GM21447 (cell line): ENCODE data around the gene HAAO.

Experiments
- ATAC-seq: cut with Tn5 transposase; IDR thresholded peaks from one replicate; pipeline ENCODE4 v1.9.1; 2021; ENCODE audit not compliant: unreplicated experiment

Gene HAAO

DNA sequence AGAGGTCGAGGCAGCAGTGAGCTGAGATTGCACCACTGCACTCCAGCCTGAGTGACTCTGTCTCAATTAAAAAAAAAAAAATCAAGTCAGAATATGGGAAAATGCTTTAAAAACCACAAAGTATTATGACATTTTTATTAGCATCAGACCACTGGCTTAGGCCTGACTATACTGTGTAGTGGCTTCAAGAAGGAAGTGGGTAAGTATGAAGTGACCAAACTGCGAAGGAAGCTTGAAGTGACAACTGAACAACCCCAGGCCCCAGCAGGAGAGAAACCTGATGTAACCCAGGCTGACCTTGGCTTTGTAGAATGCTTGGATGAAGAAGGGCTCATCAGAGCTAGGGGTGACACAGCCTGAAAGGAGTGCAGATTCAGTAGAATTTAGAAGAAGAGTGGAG lies 21.4 kb upstream of the HAAO start:
- ATAC-seq: no peak

DNA sequence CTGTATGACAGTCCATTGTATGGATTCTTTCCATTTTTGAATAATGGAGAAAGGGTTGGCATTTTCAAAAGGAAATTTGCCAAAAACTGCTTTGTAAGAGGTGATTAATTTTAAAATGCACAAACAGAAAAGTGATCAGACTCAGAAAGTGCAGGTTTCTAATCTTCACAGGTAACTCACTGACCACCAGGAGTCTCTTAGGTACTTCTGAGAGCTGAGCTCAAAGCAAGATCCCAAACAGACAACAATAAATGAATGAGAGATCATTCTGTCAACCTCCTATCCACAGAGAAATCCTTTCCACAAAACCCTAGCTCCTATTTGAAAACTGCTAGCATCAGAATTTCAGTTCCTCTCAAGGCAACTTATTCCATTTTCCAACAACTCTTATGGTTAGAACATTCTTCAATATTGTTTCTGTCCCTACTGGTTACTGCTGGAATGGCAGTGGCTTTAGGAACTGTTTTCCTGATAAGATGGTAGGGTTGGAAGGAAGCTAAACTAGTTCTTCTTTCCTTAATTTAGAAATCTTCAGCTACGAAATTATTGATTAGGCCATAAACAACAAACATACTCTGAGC lies 20.6 kb upstream of the HAAO start:
- ATAC-seq: no peak

DNA sequence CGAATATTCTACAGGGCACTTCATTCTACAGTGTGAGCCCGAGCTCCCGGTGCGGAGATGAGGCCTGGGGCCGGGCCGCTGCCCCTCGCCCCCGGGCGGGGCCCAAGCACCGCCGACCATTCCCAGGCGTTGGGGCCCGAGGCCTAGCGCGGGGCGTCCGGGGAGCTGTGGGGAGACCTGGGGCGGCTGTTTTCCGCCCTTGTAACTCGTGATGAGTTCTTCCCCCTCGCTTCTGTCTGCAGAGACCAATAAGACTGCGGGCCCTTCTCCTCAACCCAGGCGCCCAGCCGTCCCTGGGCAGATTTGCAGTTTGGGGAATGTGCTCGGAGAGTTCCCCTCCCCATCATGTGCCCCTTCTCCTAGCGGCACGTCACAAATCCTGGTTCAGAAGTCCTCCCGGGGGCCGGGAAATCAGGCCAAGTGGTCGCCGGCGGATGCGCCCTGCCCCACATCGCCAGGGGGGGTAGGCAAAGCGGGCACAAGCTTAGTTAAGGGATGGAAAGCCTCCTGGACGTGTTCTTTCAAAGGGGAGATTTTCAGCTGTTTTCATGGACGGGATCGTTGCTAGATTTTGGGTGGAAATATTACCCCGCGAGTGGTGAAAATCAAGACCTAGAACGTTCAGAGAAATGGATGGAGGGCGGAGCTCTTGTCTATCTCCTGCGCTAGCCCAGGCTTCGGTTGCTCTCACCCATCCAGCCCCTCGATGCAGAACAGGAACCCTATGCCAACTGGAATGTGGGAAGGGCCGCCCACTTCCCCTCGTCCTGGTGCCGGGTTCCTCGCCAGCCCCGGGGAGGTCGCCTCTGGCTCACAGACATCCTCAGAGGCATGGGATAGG lies 18.8 kb upstream of the HAAO start:
- ATAC-seq: peak; percentile 16

DNA sequence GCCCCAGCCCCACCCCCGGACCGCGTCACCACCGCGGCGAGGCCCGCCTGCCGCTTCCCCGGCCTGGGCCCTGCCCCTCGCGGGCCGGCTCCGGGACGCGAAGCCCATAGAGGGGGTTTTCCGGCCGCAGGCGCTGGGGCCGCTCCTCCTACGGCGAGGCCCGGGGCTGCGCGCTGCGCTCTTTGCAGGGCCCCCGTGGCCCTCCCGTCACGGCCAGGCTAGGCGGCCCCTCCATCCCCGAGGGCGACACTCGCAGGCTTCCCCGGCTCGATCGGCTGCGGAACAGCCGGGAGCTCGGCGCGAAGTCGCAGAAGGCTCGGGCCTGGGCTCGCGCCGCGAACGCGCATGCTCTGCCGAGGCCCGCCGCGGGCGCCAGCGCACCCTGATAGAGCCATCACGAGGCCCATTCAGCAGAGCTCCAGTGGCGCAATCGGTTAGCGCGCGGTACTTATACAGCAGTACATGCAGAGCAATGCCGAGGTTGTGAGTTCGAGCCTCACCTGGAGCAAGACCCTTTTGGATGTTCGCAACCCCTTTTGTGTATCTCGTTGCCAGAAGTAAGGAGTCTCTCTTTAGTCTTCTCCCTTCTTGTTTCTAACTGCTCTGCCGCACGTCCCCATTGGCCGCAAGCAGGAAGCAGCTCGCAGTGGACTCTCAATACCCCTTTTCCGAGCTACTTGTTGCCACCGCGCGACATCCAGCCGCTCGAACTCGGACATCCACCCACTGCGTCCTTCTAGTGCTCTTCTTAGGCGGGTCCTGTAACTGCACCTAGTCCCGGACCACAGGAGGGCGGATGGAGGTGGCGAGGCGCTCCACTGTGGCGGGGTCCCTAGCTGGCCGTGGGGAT lies 18.0 kb upstream of the HAAO start:
- ATAC-seq: peak; percentile 62

DNA sequence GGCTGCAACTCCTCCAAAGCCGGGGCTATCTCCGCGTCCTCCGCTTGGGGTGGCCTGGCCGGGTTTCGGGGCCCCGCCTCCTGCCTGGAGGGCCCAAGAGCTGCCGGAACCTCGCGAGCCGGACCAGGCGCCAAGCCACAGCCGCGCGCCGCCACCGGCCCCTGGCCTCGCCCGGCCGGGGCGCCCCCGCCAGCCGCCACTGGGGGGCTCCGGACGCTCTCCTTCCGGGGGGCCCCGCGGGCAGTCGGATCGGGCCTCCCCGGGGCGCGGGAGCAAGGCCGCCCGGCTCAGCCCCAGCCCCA lies 17.4 kb upstream of the HAAO start:
- peak; percentile 40 for ATAC-seq

DNA sequence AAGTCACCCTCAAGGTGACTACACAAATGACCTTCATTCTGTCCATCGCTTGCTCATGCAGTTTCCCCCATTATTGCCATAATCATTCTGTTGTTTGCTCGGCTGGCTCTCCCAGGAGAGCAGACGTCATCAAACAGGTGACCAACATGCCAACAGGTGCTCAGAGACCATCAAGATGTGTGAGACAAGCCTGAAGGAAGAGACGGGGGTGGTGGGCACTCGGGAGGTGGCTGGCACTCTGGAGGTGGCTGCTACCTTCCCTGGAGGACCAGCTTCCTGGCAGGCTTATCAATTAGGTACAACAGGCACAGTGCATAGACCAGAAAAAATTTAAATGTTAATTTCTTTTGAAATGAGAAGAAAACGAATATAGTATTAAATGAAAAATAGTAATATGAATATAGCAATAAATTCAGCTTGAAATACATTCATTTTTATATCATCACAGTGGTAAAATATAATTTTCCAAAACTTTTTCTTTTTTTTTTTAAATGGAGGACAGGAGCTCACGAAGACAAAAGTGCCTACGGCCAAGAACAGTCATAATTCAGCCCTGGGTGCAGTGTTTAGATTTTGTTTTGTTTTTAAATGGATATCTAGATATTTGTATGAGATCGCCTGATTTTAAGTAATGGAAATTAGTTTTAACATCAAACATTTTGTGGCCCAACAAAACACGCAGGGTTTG lies 16.9 kb upstream of the HAAO start:
- ATAC-seq: no peak

DNA sequence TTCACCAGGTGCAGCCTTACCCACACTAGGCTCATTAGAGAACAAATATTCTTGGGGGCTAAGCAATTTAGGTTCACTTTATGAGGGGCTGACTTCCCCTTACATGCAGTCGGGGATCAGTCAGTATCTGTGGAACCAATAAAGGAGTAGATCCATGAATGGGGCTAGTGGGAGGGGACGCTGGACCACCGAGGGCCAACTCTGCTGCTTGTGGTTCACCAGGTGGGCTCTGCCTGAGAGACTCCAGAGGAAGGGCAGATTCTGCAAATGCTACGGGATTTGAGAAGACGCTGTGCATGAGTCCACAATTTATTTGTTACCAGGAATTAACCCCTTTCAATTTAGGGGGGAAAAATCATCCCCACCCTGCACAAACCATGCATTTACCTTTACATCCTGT lies 15.9 kb upstream of the HAAO start:
- ATAC-seq: no peak

DNA sequence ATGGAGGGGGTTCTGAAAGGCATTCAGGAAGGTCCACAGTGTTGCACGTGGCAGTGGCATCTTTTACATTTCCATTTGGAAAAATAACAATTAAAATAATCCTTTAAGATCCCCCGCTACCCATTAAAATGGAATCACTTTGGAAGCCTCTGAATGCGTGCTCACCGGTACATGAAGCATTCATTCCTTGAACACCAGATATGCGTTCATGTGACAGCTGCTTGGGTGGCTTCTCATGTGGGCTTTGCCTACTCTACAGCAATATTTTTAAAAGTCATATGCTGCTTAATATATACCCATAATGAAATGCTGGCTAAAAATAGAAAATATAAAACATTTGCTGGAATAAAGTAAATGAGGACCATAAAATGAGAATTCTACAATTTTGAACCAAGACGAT lies 14.4 kb upstream of the HAAO start:
- no peak for ATAC-seq

DNA sequence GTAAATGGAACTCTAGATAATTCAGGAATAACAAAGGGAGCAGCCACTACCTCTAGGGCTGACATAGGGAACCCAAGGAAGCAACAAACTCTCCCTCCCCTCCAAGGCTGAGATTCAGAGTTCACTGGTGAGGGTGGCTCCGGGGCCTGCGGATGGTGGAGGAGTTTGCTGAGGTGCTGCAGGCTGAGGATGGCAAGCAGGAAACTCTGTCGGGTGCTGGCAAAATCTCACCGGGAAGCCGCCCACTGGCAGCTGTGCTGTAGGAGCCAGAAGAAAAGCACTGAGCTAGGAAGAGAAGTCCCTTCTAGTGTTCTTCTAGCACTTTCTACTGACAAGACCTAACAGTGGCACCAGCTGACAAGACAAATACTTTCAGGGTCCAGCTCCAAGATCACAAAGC lies 12.5 kb upstream of the HAAO start:
- ATAC-seq: no peak

DNA sequence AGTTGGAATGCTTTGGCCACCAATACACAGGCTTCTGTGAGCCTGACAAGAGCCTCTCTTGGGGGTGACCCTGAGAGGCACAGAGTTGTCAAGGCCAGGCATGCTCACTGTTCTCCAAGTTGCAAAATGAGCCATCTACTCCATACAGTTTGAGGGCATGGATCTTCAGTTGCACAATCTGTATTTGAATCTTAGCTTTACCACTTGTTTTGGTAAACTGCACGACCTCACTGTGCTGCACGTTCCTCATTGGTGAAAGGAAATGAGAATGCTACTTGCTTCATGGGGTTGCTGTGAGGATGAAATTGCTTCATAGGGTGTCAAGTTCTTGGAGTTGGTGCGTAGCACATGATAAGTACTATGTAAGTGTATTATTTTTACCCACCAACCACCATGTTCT lies 12.0 kb upstream of the HAAO start:
- ATAC-seq: no peak

DNA sequence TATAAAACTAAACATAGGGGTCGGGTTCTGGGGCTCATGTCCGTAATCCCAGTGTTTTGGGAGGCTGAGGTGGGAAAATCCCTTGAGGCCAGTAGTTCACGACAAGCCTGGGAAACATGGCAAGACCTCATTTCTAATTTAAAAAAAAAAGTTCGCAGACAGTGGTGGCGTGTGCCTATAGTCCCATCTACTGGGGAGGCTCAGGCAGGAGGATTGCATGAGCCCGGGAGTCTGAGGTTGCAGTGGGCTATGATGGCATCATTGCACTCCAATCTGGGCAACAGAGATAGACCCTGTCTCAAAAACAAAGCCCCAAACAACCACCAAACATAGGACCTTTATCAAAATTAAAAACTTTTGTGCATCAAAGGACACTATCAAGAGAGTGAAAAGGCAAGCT lies 9.8 kb upstream of the HAAO start:
- no peak for ATAC-seq

DNA sequence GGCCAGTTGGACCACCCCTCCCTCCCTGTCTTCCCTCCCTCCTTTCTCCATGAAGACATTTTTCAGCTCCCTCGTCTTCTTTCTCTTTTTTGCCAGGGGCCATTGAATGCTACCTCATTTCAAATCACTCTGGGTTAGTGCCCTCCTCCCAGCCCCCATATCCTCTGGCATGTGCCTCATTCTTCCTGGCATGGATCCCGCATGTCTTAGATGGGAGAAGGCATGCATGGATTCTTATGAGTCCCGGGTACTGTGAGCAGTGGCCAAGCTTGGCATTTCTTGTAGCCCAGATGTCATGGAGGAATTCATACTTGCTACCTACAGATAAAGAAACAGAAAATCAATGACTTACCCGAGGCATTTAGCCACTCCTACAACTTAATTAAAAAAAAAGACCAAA lies 9.0 kb upstream of the HAAO start:
- no peak for ATAC-seq

DNA sequence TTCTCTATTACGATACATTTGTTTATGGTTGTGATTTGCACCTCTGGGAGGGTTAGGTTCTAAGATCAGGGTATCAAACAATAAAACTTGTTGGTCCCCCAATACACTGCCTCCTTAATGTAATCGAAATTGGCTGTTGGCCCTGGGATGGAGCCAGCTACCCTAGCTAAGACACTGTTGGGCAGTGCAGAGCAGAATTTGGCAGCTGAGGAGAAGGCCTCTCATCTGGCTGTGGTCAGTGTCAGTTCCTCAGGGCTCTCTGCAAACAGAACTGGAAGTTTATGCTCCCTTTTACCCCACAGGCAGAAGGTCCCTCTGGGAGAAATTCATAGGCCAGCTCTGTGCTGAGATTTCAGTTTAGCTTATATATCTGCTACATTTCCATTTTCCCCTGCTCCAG lies 8.6 kb upstream of the HAAO start:
- no peak for ATAC-seq

DNA sequence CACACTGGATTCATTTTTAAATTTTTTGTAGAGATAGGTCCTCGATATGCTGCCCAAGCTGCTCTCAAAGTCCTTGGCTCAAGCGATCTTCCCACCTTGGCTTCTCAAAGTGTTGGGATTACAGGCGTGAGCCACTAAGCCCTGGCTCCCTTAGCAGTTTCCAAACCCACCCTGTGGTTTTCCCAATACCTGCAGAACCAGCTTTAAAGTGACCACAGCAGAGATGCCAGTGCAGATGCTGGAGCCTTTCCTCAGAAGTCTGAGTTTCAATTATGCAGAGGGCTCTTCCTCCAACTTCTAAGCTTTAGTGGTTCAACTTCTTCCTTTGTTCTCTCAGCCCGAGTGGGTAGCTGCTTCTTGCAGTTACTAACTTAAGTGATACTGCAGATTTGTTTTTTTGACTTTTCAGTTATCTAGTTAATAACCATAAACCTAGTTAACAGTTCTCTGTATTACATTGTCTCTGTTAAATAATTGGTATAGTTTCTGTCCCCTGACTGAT lies 8.1 kb upstream of the HAAO start:
- no peak for ATAC-seq

DNA sequence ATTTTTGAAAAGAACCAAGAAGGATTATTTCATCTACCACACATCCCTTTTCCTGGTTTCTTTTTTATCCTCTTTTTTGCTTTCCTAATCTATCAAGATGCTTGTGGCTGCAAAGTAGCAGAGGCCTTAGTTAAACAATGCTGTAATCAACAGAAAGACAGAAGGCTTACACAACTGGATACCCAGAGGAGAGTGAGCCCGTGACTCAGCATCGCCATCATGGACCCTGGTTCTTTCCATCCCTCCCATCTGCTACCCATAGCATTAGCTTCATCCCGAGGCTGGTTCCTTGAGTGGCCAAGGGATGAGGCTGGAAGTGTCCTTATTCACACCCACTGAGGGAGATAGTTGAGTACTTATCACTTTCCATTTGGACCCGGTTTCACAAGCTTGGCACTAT lies 7.5 kb upstream of the HAAO start:
- no peak for ATAC-seq

DNA sequence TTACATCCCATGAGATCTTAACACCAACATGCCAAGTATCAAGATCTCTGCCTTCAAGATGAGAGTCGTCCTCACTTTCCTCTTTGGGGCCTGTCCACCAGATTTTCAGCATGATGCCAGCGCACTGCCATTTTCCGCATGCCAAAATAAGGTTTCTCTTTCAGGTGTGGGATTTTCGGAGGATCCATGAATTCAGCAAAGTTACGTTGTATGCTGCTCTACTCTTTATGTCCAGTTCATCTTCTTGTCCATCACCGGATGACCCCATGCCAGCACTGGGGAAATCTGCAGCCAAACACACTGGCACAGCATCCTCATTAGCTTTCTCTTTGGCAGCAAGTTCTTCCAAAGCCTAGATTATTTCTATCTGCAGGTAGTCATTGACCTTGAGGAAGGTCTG lies 4.9 kb upstream of the HAAO start:
- no peak for ATAC-seq

DNA sequence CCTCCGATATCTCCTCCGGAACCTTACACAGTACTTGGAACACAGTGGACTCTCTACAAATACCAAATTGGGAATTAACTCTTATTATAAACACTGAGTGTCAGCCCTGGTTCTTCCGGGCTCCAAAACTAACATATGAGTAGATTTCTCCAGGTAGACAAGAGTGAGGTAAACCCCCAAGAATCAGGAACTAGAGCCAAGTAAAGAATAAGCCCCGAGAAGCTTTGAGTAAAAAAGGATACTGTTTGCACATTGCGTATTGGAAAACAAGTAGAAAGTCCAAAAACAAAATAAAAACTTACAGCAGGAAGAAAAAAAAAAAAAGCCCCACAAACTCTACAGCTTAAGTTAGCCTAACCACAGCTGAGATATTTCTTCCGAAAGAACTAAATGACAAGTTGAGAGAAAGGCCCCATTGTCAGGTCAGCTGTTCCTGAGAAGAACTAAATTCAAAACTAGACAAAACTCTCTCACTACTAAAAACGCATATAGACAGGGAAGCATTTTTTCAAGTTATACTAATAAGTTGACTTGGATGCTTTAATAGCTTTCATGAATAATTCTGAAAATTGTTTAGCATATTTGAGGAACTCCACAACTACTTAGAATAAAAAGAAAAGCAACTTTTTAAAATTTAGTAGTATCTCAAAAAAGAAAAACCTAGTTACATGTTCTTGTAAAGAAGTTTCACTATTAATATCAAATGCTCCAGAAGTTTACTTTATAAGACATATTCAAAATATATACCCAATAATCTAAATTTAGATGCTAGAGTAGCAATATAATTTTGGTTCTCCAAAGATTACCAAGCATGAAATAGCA lies 4.3 kb upstream of the HAAO start:
- ATAC-seq: peak; percentile 26

DNA sequence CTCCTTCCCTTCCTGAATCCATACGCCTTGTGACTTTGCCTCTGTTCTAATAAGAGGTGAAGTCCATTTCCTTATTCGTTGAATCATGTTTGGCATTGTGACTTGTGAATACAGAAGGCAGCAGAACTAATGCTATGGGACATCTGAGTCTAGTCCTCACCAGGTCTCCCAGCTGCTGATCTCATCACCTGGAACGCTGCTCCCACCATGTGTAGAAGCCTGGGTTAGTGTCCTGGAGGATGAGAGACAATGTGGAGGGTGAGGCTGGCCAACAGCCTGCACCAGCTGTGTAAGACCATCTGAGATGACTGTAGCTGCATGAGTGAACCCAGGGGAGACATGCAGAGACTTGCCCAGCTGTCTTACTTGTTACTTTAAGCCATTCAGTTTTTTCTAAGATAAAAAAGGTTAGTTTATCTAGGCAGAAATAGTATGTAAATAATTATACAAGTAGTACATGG lies 3.5 kb upstream of the HAAO start:
- no peak for ATAC-seq

DNA sequence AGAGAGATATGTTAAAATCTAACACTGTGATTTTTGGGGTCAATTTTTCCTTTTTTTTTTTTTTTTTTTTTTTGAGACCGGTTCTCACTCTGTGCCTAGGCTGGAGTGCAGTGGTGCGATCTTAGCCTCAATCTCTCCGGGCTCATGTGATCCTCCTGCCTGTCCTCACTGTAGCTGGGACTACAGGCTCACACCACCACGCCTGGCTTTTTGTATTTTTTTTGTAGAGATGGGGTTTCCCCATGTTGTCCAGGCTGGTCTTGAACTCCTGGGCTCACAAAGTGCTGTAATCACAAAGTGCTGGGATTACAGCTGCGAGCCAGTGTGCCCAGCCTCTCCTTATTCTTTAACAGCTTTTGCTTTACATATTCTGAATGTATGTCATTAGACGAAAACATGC lies 2.9 kb upstream of the HAAO start:
- no peak for ATAC-seq

DNA sequence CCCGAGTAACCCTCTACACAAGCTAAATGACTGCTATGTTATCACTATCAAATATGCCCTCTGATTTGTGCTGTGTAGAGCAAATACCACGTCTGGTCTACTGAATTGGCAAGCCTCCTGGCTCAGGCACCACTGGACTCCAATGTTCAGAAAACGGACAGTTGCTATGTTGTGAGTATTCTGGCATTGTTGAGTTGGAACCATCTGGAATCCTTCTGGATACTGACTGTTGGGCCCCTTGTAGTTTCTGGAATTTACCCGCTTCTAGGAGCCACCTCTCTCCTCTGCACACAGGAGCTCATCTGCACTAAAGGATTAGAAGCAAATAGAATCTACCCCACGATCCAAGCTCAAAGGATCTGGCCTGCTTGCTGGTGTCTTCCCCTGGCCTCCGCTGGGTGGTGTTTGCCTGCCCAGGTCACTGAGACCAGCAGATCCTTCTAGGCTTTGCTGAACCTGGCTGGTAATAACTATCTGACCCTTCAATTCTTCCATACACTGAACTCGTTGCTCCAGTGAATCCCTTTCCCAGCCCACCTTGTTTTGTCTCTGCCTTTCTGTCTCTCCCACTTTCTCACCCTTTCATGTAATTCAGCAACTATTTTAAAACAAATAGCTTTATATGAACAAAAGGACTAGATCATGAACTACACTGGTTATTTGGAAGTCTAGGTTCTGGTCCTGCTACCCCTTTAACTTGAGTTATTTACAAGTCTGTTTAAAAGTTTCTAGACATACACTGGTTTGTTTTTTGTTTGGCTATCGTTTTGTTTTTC lies 2.1 kb upstream of the HAAO start:
- ATAC-seq: no peak
